OCI-LY3 (cell line): ENCODE data around the gene BACH2.
"Not testable (repeated sequence)": the region's sequence is repeated elsewhere in the genome, so short reads cannot be mapped to it uniquely, and the experiment has no call there.

Experiments used
- H2AFZ ChIP-seq: fragments of 200-600, 300-600 bp; shearing (Covaris generic); 2 replicates; pipeline ENCODE4 v1.6.0; 2014; ENCODE audit warnings: antibody characterized with exemption, low read depth, low read length
- H3K27ac ChIP-seq: fragments of 200-600, 300-600 bp; sonication (generic); 2 replicates; pipeline ENCODE4 v1.5.1; 2014; ENCODE audit warnings: mild to moderate bottlenecking, low read length, moderate library complexity, mixed read lengths
- H3K27me3 ChIP-seq: fragments of 200-600, 300-600 bp; sonication (generic); 2 replicates; pipeline ENCODE4 v1.6.1; 2014; ENCODE audit warnings: low read depth, low read length, mixed read lengths
- H3K36me3 ChIP-seq: fragments of 200-600, 300-600 bp; sonication (generic); replicated peaks from 2 replicates; pipeline ENCODE3; 2014; ENCODE audit warnings: low read depth, low read length, mixed read lengths
- H3K4me1 ChIP-seq: fragments of 300-600, 200-600 bp; sonication (generic); 2 replicates; pipeline ENCODE4 v1.6.1; 2014; ENCODE audit warnings: low read length, mixed read lengths
- H3K4me2 ChIP-seq: fragments of 200-600, 300-600 bp; sonication (generic); 2 replicates; pipeline ENCODE4 v1.6.1; 2014; ENCODE audit warnings: low read length, mixed read lengths
- H3K4me3 ChIP-seq: fragments of 300-600, 200-600 bp; sonication (generic); 2 replicates; pipeline ENCODE4 v1.5.1; 2014; ENCODE audit warnings: antibody characterized with exemption, mild to moderate bottlenecking, low read length, moderate library complexity
- H3K79me2 ChIP-seq: fragments of 300-600, 200-600 bp; shearing (Covaris generic); 2 replicates; pipeline ENCODE4 v1.6.1; 2014; ENCODE audit warnings: mild to moderate bottlenecking, low read length, mixed read lengths
- H3K9ac ChIP-seq: fragments of 300-600, 200-600 bp; shearing (Covaris generic); 2 replicates; pipeline ENCODE4 v1.6.0; 2014; ENCODE audit warnings: mild to moderate bottlenecking, low read length, moderate library complexity
- H3K9me3 ChIP-seq: fragments of 200-600, 300-600 bp; shearing (Covaris generic); 2 replicates; pipeline ENCODE4 v1.6.1; 2014; ENCODE audit warnings: low read length, mixed read lengths; ENCODE audit not compliant: insufficient read depth
- H4K20me1 ChIP-seq: fragments of 200-600, 300-600 bp; sonication (generic); 2 replicates; pipeline ENCODE4 v1.6.1; 2016; ENCODE audit warnings: low read length, mixed read lengths; ENCODE audit not compliant: insufficient read depth
- CTCF ChIP-seq: fragments of 200-600, 300-600 bp; sonication (generic); IDR thresholded peaks from 2 replicates; pipeline ENCODE4 v1.5.1; 2014; ENCODE audit warnings: antibody characterized with exemption, low read length, low read depth
- EZH2phosphoT487 ChIP-seq: fragments of 200-600 bp; shearing (Covaris generic); IDR thresholded peaks from 2 replicates; pipeline ENCODE4 v1.6.1; 2018; ENCODE audit warnings: antibody characterized with exemption, mixed run types, low read depth

The BACH2 gene

GRCh38 chr6:90209527-90209926 is 87.1 kb downstream of the BACH2 start:
- Histone ChIP-seq H3K9me3 (no peaks in the 10 kb centered on the region), H3K9ac (no peak overlapping the region), H3K27me3 (no peaks in the 10 kb centered on the region; the same call in 1 of the 2 replicates), H3K79me2 (no peaks in the 10 kb centered on the region), H2AFZ (no peak overlapping the region), H3K4me3 (no peak overlapping the region), H3K4me1 (peaks cover 22% of the 10 kb centered on the region), H3K27ac (no peak overlapping the region), H4K20me1 (no peaks in the 10 kb centered on the region), H3K4me2 (no peak overlapping the region), H3K36me3 (no peaks in the 10 kb centered on the region)
- TF ChIP-seq EZH2phosphoT487: no peak
- no peak for TF ChIP-seq CTCF

GRCh38 chr6:90208690-90209089 is 88.0 kb downstream of the BACH2 start:
- H3K4me1 ChIP-seq: peaks cover 14% of the 10 kb centered on the region; the same call in 1 of the 2 replicates
- not testable (repeated sequence) for H3K36me3 ChIP-seq, H4K20me1 ChIP-seq, H3K4me3 ChIP-seq, H3K9me3 ChIP-seq, H3K27ac ChIP-seq, H2AFZ ChIP-seq, H3K9ac ChIP-seq, H3K79me2 ChIP-seq, H3K27me3 ChIP-seq, H3K4me2 ChIP-seq

GRCh38 chr6:90204327-90205056 is 92.2 kb downstream of the BACH2 start:
- Histone ChIP-seq H3K27me3 (no peaks in the 10 kb centered on the region; the same call in 1 of the 2 replicates), H3K9me3 (no peaks in the 10 kb centered on the region), H3K36me3 (no peaks in the 10 kb centered on the region), H2AFZ (no peak overlapping the region), H3K4me1 (peaks cover 14% of the 10 kb centered on the region), H3K4me2 (no peak overlapping the region), H3K9ac (no peak overlapping the region), H3K79me2 (no peaks in the 10 kb centered on the region), H3K27ac (no peak overlapping the region), H4K20me1 (no peaks in the 10 kb centered on the region), H3K4me3 (no peak overlapping the region)
- TF ChIP-seq EZH2phosphoT487 (no peak), CTCF (no peak)

GRCh38 chr6:90203672-90204071 is 93.0 kb downstream of the BACH2 start:
- no peak overlapping the region for H3K4me2 ChIP-seq
- no peaks in the 10 kb centered on the region; the same call in 1 of the 2 replicates for H3K27me3 ChIP-seq
- TF ChIP-seq EZH2phosphoT487: no peak
- TF ChIP-seq CTCF: no peak
- H4K20me1 ChIP-seq: no peaks in the 10 kb centered on the region
- H3K27ac ChIP-seq: no peak overlapping the region
- no peaks in the 10 kb centered on the region for H3K79me2 ChIP-seq
- no peaks in the 10 kb centered on the region for H3K9me3 ChIP-seq
- no peak overlapping the region for H3K4me3 ChIP-seq
- no peak overlapping the region for H3K9ac ChIP-seq
- H2AFZ ChIP-seq: no peak overlapping the region
- H3K36me3 ChIP-seq: no peaks in the 10 kb centered on the region
- H3K4me1 ChIP-seq: peaks cover 14% of the 10 kb centered on the region
